Ureter (tissue), 1 donor: ENCODE data around the gene SSR4. TPM values are rescaled to one million over a fixed set of nuclear protein-coding genes. Genes with fewer than 3 reads are reported as not detected.

ENCODE experiments used
- DNase-seq: peaks from one replicate; pipeline ENCODE4 v3.0.0-alpha.2; 2020; ENCODE audit warnings: low spot score
- total RNA-seq: library from RNA; stranded (reverse); gene quantifications from one replicate; pipeline ENCODE4 v1.2.4, GENCODE V29; 2023
- donor health status: DM: yes; HTN: yes; CAD: no.

The SSR4 gene
- total RNA-seq, 1 donor from 2014 or later: 253 TPM

DNA sequence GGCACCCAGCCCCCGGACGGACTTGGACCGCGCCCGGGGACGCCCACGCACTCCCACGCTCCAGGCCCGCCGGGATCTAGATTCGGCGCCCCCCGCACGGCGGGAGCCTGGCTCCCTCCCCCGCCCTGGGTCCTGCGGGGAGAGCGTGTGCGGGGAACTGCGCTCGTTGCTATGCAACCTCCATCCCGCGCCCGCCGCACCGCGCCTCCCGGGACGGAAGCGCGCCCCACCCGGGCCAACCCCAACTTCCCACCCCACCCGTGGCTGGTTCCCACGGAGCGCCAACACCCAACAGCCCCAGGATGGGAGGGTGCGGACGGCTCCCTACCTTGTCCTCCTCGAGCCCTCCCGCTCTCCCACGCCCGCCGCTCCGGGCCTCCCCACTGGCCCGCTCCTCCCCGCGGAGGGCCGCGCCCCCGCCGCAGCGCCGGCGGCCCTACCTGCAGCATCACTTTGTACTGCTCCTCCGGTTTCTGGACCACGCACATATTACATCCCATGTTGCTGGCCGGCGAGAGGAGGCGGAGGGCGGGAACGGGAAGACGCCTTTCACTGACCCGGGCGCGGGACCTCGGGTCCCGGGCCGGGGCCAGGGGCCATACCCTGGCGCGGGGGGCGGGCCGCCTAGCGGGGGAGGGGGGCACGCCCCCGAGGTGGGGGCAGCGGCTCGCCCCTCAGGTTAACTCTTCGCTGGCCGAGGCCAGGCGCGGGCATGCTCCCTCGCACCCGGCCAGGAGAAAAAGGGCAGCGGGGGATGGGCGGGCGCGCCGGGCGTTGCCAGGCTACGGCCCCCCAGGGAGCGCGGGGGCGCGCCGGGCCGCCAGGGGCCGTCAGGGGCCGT lies 35.6 kb downstream of the SSR4 start, which contains the start of gene PDZD4:
TSS of gene PDZD4 (minus strand) at position 746 of the 841 bp plus-strand sequence. CDS start at position 500, 246 bp downstream.
- DNase-seq: no peak

DNA sequence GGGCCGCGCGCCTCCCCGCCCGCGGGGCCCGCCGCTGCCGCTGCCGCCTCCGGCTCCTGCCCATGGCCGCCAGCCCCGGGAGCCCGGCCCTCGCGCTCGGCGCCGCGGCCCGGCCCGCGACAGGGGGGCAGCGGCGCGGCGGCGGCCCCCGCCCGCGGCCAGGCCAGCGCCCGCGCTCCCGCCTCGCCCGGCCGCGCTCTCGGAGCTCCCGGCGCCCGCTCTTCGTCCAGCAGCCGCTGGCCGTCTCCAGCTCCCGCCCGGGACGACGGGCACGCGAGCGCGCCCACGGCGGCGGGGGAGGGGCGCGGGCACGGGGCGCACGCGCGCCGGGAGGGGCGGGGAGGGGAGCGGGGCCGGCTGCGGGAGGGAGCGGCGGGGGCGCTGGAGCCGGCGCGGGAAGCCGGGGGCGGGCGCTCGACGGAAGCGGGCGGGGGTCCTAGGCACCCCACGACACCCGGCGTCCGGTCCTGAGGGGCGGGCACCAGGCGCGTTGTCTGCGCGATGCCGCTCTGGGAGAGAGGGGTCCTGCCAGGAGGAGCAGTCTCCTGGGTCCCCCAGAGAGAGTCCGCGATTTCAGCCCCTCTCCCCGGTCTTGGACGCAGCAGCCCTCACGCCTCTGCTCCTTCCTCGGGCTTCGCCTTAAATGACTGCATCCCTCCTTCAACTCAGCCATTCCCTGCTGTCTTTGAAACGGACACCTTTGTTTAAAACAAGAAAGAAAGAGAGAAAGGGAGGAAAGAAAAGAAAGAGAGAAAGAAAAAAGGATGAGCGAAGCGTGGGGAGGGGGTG lies 36.4 kb downstream of the SSR4 start:
- no peak for DNase-seq

DNA sequence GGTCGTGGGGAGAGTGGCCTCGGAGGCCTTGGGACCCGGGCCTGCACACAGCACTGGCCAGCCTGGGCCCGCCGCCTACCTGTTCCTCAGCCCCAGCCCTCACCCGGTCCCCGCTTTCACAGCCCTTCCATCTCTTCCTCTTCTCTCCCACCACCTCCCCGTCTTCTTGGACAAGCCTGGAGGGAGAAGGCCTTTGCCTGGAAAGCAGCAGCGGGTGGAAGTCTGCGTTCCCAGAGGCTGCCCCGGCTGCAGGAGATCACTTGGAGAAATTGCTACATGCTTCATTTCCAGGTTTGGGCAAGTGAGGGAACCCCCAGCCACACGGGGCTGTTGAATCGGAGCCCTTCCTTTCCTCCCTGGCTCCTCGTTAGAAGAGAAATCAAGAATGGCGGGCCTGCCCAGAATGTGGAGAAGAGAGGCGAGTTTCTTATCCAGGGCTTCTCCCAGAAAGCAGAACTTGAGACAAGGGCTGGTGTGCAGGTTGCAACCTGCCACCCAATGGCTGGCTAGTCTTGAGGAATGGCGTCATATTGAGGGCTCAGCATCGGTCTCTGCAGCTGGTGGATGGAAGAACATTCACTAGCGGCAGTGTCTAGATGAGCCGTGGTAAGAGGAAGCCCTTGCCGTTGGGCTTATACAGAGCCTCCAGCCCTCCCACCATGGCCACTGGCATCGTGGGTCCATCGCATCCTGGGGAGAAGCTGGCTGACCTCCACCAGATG lies 37.1 kb downstream of the SSR4 start:
- no peak for DNase-seq

DNA sequence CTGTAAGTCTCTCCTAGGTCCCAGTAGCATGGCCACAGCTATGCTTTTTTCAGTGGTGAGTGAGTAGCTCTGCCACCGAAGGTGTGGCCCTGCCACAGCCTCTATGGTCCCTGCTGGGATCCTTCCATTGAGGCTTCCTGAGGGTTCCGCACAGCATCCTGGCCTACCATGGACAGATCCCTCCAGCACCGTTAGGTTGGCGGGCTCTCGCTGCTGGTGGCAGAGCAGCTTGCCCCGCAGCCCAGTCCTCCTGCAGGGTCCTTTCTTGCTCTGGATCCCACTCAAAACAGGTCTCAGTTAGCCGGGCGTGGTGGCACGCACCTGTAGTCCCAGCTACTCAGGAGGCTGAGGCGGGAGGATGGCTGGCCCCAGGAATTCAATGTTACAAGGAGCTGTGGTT lies 38.3 kb downstream of the SSR4 start:
- DNase-seq: no peak

DNA sequence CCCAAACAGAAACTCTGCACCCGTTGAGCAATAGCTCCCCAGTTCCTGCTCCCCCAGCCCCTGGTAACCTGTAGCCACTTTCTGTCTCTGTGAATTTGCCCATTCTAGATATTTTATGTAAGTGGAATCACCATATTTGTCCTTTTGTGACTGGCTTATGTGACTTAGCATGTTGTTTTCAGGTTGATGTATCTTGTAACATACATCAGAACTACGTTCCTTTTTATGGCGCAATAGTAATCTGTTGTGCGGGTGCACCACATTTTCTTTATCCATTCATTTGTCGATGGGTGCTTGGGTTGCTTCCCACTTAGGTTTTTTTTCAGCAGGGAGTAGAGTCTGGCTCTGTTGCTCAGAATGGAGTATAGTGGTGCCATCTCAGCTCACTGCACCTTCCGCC lies 42.5 kb downstream of the SSR4 start:
- DNase-seq: no peak

DNA sequence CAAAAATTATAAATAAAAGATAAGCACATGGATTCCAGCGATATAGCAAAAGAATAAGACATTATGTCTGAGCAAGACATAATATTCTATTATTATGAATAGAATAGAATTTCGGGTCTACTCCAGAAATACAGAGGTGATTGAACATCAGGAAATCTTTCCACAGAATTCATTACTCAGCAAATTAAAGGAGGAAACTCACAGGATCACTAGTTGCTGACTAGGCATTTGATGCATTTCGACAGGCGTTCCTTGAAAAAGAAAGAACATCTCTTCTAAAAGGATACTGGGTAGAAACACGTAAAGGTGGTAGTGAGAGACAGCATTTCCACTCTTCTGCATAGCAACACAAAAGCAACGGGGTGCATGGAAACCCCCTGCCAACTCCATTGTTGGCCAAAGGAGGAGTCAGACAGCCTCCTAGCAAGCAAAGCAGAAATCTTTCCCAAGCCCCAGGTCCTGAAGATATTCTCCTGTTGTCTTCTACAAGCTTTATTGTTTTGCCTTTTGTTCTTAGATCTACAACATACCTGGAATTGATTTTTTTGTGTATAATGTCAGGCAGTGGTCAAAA lies 50.1 kb downstream of the SSR4 start:
- DNase-seq: no peak

DNA sequence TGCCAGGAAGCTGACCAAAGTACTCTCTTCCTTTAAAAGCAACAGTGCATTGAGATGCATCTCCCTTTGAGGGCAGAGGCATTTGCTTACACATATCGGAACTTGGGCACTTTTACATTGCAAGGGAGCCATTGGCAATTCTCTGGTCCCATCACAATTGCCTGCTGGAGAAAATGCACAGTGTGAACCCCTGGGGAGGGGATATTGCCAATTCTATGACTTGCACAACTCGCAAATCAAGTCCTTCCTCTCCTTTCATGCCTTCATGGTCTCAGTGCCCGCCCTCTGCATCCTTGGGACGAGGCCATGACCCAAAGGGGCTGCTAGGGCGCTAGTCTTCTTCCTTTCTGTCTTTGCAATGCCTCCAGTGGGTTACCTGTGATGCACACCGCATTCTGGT lies 50.7 kb downstream of the SSR4 start:
- no peak for DNase-seq

DNA sequence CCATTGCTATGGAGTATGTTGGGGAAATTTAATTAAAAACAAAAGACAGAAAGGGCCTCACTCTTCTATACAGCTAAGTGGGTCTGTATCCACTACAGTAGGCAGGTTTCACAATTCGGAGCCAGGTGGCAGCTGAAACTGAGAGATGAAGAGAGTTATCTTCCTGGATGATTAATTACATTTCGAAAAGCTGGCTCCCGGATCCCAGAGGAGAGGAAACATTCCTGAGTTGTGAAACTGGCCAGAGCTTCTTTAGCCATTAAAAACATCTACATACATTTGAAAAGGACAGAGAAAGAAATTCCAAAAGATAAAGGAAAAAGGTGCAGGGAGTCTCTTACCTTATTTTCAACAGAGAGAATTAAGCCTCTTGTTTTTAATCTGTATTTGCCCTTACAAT lies 51.4 kb downstream of the SSR4 start:
- no peak for DNase-seq

Other genes with a start within 250 kb of the SSR4 start
- gene CCNQ, start 195.5 kb upstream of the SSR4 start, total RNA-seq: 15.0 TPM
- 2.7 TPM for gene DUSP9, start 147.5 kb upstream of the SSR4 start, total RNA-seq
- gene PNCK, start 120.9 kb upstream of the SSR4 start, total RNA-seq: 12.3 TPM
- gene SLC6A8, start 106.7 kb upstream of the SSR4 start, total RNA-seq: 70.3 TPM
- gene BCAP31, start 70.3 kb upstream of the SSR4 start, total RNA-seq: 315 TPM
- 15.1 TPM for gene ABCD1, start 69.8 kb upstream of the SSR4 start, total RNA-seq
- gene PLXNB3, start 30.4 kb upstream of the SSR4 start, total RNA-seq: 42.8 TPM
- gene SRPK3, start 13.6 kb upstream of the SSR4 start, total RNA-seq: 2.7 TPM
- 57.0 TPM for gene IDH3G, start 293 bp upstream of the SSR4 start, total RNA-seq
- 10.6 TPM for gene PDZD4, start 35.9 kb downstream of the SSR4 start, total RNA-seq
- gene L1CAM, start 91.5 kb downstream of the SSR4 start, total RNA-seq: 3.8 TPM
- gene AVPR2, start 110.0 kb downstream of the SSR4 start, total RNA-seq: 2.3 TPM
- gene ARHGAP4, start 131.6 kb downstream of the SSR4 start, total RNA-seq: 43.7 TPM
- 83.7 TPM for gene NAA10, start 140.4 kb downstream of the SSR4 start, total RNA-seq
- gene RENBP, start 150.0 kb downstream of the SSR4 start, total RNA-seq: 7.4 TPM
- 73.9 TPM for gene HCFC1, start 177.2 kb downstream of the SSR4 start, total RNA-seq
- 12.8 TPM for gene TMEM187, start 178.1 kb downstream of the SSR4 start, total RNA-seq
- gene IRAK1, start 225.2 kb downstream of the SSR4 start, total RNA-seq: 103 TPM